NCI-H187 treated with DMSO at 0.1 percent for 48 hours (cell line): ENCODE results near the gene HOXB13.

ENCODE experiments used
- DNase-seq: peaks from one replicate; lab custom pipeline; 2025; lab: John Stamatoyannopoulos, UW

Gene HOXB13

DNA sequence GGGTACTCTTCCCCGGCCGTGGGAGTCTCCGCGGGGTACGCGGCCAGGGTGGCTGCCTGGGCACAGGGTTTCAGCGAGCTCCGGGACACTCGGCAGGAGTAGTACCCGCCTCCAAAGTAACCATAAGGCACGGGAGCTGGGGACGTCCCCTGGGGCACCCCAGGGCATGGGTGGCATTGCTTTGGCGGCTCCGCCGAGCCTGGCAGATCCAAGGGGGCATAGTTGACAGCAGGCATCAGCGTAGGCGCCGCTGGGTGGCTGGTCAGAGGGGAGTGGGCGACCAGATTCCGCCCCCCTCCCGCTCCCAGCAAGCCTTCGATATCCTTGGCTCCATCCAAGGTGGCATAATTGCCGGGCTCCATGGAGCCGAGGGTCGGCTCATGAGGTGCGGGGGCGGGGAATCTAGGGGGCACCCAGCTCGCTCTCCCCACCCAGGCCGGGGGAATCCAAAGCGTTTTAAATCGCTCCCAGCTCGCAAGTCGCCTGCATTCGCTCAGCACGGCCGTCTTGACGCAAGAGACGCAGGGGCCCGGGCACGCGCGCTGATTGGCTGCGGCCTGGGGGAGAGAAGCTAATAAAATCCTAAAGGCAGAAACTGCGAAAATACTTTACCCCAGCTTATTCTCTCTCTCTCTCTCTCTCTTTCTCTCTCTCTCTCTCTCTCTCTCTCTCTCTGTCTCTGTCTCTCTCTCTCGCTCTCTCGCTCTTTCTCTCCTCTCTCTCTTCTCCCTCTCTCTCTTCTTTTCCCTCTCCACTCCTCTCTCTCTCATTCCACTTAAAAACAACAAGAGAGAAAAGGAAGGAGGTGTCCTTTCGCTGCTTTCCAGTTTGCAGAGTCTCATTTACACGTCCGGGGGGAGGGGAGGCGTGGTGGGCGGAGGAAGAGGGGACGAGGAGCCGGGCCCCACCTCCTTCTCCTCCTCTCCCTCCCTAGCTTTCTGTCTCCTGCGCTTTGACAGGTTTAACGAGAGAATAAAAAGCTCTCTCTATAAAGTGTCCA is at the start of gene HOXB13:
TSS of gene HOXB13 (minus strand) at position 519 of the 1,000 bp plus-strand sequence. CDS start at position 362, 157 bp downstream.
- no peak for DNase-seq

DNA sequence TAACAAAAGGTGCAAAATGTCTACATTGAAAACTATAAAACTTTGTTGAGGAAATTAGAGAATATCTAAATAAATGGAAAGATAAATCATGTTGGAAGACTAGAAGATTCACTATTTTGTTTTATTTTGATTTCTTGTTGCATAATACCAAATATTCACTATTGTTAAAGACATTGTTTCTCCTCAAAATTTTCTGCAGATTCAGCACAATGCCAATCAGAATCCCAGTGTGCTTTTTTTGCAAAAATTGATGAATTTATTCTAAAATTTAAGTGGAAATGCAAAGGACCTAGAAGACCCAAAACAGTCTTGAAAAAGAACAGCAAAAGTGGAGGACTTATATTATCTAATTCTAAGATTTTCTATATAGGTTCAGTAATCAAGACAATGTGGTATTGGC is 48.1 kb upstream of the HOXB13 start:
- no peak for DNase-seq

DNA sequence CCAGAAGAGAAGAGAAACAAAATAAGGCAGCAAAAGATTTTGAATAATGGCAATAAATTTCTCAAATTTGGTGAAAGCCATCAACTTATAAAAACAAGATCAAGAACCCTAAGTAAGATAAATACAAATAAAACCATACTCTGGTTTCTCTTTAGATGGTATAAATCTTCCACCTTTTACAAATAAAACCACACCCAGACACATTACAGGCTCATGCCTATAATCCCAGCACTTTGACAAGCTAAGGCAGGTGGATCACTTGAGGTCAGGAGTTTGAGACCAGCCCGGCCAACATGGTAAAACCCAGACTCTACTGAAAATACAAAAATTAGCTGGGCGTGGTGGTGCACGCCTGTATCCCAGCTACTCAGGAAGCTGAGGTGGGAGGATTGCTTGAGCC is 44.7 kb upstream of the HOXB13 start:
- no peak for DNase-seq

DNA sequence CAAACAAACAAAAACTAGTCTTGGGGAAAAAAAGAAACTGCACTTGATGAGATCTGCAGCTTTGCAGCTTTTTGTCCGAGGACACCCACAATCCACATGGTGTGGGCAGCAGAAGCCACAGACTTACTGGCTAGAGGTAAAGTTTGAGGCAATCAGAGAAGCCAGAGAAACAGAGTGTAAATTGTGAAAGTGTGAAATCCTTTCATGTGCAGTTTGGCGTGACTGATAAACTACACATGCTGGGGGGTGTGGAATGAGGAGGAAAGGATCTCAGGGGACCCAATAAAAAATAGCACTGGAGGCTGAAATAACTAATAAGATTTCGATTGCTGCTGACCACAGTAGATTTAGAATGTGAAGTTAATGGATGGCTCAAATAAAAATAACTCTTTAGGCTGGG is 42.4 kb upstream of the HOXB13 start:
- no peak for DNase-seq

DNA sequence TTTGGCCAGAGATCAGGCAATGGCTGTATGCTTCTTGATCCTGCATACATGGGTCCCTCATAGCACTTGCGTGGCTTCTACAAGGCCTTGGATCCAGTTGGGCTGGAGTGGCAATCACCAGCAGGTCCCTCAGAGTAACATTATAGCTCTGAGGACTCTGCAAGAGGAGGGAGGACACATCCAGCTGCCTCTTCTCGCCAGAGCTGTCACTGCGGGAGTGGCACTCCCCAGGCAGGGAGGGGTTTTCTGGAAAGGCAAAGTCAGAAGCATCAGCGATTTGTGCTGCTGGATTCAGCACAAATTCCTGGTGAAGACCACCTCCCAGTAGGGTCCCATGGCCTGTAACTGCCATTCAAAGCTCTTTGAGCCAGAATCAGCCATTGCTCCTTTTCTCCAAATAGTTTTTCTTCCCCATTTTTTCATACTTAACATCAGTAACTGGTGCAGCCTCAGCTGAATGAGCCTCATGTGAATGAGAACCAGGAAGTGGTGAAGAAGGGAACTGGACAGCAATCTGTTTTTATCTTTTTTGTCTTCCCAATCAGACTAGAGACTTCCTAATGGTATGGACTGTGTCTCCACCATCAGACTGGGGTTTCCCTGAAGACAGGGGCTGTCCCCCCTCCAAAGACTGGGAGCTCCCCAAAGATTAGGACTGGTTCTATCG is 40.6 kb upstream of the HOXB13 start:
- no peak for DNase-seq

DNA sequence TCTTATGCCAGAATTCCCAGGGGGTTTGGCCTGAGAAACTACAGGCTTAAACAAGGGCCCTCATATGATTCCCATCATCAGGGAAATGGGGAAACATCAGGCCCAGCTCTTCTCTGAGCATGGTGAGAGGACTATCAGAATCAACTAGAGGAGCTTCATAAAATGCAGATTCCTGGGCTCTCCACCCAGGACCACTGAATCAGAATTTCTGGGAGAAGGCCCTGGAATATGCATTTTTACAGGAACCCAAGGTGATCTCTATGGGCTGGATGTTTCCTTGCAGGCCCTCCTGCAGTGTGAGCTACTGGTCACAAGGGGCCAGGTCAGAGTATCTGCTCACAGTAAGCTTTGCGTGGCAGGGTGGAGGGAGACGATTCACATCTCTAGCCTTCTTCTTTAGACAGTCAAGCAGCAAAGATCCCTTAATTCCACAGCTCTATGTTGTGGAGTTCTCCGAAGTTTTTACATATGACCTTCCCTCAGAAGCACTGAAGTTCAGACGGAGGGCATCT is 38.8 kb upstream of the HOXB13 start:
- no peak for DNase-seq

DNA sequence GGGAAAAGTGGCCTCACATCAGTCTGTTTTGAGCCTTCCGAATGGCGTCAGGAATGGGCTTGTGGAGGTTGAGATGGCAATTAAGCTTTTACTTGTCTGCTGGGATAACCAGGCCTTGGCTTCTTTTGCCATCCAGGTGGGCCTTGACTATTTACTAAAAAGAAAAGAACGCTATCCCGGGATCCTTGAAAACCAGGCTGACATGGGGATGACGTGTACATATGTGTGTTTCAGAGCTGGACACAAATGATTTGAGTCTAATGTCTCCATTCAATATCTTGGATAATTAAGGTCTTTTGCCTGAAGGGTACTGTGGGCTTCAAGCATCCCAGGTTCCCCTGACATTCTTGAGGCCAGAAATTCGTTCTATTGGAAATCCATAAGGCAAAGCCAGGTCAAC is 32.6 kb upstream of the HOXB13 start:
- no peak for DNase-seq

DNA sequence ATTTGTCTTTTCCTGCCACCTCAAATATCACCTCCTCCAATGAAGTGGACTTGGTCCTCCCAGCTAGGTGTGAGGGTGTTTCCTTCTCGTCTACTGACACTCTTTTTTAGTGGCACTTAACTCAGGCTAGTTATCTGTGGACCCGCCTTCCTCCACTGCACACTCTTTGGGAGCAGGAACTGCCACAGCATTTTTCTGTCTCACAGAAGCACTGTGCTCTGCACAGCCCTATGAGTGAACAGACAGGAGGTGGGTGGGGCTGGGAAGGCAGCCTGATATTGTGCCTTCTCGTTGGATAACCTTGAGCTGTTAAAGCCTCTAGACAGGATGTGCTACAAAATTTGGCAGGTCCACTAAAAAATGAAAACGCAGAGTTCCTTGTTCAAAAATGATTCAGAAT is 31.9 kb upstream of the HOXB13 start:
- DNase-seq, result no peak

DNA sequence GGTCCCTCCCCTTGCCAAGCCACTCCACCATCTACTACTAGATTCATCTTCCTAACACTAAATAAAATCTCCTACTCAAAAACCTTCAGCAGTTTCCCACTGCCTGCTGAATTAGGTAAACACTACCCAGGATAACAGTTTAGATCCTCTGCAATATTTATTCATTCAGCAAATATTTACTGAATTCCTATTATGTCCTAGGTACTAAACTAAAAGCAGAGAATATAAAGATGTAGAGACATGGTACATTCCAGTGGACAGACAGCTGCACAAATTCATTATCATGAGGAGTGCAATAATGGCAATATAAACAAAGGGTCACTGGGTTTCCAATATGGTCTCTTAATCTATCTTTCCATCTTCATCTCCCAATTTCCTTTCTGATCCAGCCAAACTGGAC is 30.7 kb upstream of the HOXB13 start:
- no peak for DNase-seq

DNA sequence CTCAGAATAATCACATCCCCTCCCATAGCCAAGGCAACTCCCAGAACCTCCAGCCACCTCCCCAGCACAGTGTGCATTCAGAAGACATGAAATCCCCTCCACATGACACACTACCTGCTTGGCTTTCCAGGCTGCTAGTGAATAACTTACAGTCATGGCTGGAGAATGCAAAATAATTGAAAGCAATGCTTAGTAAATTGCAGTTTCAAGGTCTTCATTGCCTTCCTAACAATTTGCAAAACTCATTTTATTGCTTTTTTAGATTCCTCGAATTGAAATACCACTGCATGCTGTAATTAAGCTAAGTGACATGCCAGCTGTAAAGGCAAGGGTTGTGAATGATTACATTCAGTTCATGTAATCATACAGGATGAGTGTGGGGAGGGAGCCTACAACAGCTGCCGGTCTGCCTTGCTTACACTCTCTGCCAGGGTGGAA is 29.0 kb upstream of the HOXB13 start:
- no peak for DNase-seq

DNA sequence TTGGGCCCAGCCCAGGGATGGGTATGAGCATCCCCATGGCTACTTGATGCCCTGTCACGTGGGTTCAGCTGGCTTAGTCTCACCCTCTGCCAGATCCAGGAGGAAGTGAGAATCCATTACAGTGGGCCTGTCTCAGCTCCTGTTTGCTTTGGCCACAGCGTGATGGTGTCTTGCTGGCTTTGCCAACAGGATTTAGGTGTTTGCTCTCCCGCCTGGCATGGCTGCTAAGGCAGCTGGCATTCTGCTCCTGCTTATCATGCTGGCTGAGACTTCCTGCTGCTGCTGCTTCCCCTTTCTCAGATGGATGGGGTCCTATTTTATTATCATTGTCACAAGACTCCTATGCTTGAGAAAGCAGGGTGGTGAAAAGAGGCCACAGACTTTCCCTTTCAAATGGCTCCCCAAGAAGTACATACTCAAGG is 28.3 kb upstream of the HOXB13 start:
- no peak for DNase-seq

DNA sequence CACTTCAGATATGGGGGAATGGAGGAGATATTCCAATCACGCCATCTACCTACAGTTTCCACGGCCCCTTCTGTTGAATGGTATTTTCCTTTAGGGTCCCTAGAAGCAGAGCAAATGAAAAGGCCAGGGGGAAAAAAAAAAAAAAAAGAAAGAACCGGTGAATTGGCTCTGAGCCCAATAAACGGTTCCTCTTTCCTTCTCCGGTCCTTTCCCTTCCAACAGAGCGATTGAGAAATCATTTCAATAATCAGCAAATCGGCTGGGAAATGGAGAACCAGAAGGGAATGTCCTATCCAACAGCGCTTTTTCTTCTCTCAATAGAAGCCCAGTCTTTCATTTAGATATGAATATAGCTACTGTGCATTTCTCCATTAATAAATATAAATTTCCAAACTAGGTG is 26.8 kb upstream of the HOXB13 start:
- DNase-seq, result no peak

DNA sequence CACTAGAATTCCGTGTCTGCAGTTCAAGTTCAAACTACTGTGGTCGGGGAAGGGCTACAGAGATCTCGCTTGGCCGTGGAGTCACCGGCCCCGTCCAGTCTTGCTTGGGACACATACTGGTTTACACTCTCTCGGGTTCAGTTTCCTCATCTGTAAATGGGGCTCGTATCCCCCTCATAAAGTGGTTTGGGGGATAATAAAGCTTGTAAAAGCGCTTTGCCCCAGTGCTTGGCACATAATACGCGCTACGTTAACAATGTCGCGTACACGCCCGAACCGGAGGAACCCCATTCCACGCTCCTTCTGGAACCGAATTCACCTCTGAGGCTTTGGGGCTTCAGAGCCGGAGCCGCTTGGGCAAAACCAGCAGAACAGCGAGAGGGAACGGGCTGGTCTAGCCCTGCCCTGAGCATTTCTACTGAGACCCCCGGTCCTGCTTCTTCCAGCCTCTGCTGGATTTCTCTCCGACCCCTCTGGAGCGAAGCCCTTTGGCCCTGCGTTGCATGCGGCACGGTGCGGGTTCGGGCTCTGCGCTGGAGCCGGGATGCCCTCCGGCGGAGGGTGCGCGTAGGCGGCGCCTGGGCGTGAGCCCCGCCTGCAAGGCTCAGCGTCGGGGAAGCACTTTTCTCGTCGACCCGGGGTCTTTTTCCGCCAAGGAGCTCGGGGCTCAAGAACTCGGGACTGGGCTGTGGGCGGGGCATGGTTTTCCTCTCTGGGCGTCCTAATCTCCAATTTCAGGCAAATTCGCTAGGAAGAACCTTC is 26.1 kb upstream of the HOXB13 start:
- no peak for DNase-seq

DNA sequence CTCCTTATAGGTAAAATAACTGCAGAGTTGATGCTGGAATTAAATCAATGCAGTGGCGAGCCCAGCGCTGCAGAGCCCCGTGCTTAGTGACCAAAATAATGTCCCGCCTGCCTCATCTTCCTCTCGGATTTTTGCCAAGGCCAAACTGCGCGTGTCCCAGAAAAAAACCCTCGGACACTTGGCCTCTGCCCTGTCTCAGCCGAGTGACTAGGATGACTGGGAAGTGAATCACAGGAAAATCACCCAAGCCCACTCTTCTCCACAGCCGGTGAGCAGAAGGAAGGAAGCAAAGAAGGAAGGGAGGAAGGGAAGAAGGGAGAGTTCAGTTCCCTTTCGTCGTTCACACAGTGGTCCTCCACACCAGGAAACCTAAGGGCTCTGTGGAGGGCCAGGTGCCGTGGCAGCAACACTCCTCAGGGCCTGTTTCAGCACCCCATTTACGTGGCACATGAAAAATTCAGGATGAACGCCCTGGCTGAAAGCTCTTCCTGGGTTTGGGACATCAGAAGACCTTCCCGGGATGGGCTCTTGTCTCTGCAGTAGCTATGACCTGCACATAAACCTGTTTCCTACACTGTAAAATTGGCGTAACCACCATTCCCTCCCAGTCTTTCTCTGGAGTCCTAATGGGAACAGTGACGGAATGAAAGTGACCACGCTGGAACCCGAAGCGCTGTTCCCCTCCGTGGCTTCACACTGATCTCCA is 25.4 kb upstream of the HOXB13 start:
- no peak for DNase-seq

DNA sequence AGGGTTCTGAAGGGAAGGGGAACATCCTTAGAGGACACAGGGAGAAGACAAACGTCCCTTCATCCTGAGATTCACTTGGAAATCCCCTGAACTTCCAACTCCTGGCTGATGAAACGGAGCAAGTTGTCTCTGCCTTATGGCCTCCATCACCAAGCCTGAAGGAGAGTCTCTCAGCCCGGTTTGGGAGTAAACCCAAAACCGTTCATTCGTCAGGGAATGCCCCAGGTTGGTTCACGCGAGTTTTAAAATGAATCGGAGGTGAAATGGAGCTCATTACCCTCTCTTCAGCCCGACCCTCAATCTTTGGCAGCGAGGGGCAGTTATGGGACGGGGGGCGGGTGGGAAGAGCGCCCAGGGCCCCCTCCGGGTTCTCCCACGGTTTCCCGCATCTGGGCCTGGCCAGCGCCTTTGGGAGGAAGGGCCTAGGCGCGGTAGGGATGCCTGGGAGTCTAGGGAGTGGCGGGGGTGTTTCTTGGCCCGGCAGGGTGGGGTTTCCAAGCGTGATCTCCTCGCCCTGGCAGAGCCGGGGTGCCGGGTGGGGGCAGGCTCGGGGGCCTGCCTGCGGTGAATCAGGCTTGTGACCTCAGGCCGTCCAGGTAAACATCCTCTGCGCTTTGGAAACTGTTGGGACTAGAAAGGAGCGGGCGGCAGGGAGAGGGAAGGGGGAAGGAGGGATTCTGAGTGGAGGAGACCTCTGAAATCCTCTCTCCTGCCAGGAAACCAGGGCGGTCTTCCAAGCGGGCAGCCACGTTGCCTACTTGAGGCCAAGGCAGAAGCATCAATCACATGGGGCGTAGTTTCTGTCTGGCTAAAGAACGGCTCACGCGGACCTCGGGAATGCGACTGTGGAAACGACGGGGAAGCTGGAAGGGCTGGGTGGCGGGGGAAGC is 24.1 kb upstream of the HOXB13 start:
- no peak for DNase-seq

DNA sequence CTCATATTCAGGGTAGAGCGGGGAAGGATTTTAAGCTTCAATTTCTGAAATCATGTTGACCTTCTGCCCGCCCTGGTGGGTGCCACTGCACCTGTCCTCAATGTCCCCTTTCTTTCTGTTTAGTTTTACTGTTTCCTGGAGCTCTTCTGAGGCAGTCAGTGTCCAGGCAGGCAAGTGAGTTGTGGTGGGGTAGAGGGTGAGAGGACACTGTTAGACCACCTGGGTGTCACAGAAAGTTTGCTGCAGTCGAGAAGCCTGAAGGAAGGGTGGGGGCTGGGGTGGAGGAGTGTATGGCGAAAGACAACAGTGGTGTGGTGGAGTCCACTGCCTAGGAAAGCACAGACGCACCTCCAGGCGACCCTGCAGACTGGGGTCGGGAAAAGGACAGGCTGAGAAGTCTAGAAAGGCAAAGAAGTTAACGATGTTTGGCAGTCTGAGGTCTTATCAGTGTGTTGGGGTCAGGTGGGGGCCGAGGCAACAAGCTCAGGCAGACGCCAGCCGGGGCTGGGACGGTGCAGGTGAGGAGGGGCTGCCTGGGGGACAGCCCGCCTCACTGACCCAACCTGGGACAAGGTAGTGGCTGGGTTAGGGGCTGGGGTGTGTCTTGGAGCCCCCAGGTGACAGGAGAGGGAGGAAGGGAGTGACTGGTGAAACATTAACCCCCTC is 23.3 kb upstream of the HOXB13 start:
- no peak for DNase-seq

DNA sequence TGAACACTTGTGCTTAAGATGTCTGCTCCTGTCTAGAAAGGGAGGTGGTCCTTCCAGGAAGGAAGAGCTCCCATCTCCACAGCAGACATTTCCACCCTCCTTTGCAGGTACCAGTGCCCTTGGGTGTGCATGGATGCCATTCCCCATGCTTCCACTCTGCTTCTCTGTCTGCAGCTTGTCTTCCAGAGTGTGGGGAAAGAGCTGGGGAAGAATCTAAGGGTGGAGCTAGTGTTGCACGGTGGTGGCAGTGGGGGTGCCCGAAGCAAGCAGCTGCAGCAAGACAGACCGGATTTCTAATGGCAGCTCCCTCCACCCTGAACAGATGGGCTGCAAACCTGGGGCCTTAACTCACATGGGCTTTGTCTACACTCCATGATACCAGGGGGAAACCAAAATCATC is 22.6 kb upstream of the HOXB13 start:
- DNase-seq, result no peak

DNA sequence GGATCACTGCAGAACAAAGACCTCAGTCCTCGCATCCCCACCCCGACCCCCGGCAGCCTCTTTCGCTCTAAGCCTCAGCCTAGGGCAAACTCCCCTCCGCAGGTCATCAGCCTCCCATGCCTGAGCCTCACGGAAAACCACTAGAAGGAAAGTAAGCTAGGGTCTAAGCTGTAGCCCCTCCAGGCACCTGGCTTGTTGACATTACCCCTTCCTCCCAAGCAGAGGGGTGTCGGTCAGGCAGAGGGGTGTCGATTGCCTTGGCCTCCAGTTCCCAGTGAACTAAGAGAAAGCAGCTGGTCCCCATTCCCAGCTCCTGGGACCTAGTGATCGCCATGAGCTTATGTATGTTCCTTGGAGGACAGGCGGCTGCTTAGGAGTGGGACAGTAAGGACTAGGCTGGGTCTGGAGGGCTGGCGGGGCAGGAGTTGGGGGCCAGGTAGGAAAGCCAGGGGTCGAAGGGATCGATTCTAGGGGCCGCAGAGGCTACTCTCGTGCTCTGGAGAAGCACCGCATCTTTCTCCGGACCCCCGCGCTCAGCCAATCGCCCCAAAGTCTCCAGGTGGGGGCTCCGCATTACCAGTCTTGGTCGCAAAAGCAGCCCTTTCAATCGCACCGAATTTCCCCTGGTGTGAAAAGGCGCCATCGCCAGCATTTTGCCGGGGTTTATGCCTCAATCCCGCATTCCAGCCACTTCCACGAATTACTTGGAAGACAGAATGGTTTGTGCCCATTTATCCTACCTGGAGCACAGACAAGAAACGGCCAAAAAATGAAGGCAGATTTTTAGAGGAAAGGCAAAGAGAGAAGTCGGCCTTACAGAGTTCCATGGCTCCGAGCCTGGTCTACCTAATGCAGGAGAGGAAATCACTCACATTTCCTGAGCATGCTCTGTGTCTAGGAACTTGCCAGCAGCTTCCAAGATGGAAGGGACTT is 21.3 kb upstream of the HOXB13 start:
- DNase-seq, result no peak
